MCF 10A (cell line): ENCODE measurements around the gene AUTS2. TPM values are rescaled to one million over a fixed set of nuclear protein-coding genes. Genes with fewer than 3 reads are reported as not detected.

Source experiments
- BruUV-seq: library from RNA; stranded (reverse); fragments of 400-500 nt; replicated peaks from 2 replicates; lab custom pipeline; 2021; lab: Mats Ljungman, UMichigan
- CTCF ChIA-PET: fragments of 300-600 bp; sonication (Branson Sonifier 250); formaldehyde crosslinking; extraction: SDS; loops from one replicate; lab custom pipeline; 2021; ENCODE audit warnings: antibody characterized with exemption, inconsistent platforms; lab: Yijun Ruan, JAX
- POLR2A ChIA-PET: fragments of 300-600, 350-650 bp; sonication (Branson Sonifier 250); formaldehyde crosslinking; extraction: SDS; loops from one replicate; lab custom pipeline; 2020; ENCODE audit warnings: antibody characterized with exemption, inconsistent platforms; lab: Yijun Ruan, JAX
- DNase-seq: peaks from one replicate; pipeline ENCODE4 v3.0.0-alpha.2; 2018; ENCODE audit not compliant: unreplicated experiment
- H3K27ac Mint-ChIP-seq: one replicate; pipeline ENCODE4 v1.8.0; 2022; ENCODE audit warnings: mild to moderate bottlenecking, low read depth, mixed read lengths; ENCODE audit not compliant: unreplicated experiment
- H3K27me3 Mint-ChIP-seq: one replicate; pipeline ENCODE4 v1.8.0; 2022; ENCODE audit warnings: mixed read lengths; ENCODE audit not compliant: insufficient read depth, unreplicated experiment
- H3K36me3 Mint-ChIP-seq: one replicate; pipeline ENCODE4 v1.8.0; 2022; ENCODE audit warnings: mild to moderate bottlenecking, moderate library complexity, mixed read lengths; ENCODE audit not compliant: insufficient read depth, unreplicated experiment
- H3K4me1 Mint-ChIP-seq: one replicate; pipeline ENCODE4 v1.8.0; 2022; ENCODE audit warnings: mixed read lengths; ENCODE audit not compliant: insufficient read depth, unreplicated experiment
- H3K4me3 Mint-ChIP-seq: one replicate; pipeline ENCODE4 v1.8.0; 2022; ENCODE audit warnings: mild to moderate bottlenecking, moderate library complexity, mixed read lengths; ENCODE audit not compliant: unreplicated experiment
- H3K9me3 Mint-ChIP-seq: one replicate; pipeline ENCODE4 v1.8.0; 2022; ENCODE audit warnings: mixed read lengths; ENCODE audit not compliant: unreplicated experiment
- CTCF ChIP-seq: fragments of 200-600 bp; IDR thresholded peaks from one replicate; pipeline ENCODE4 v1.8.0; 2022; ENCODE audit warnings: antibody characterized with exemption, mild to moderate bottlenecking; ENCODE audit not compliant: unreplicated experiment
- intact Hi-C: fragments of 100-400 bp; cut with micrococcal nuclease; formaldehyde crosslinking; loops from 2 replicates; pipeline ENCODE4 v1.14.1; 2022
- total RNA-seq: library from RNA; stranded (reverse); gene quantifications from 2 replicates; pipeline ENCODE4 v1.2.3, GENCODE V29; 2022

AUTS2 gene
- total RNA-seq, 1 experiment from 2014 or later = 1.3 TPM

GRCh38 chr7:70608229-70608628 is 1010.0 kb downstream of the AUTS2 start:
- intact Hi-C loops = no loop called here
- CTCF ChIA-PET = no interaction called here
- H3K36me3 Mint-ChIP-seq = peaks cover 3% of the 10 kb centered on the region
- TF ChIP-seq CTCF = no peak
- no peak overlapping the region for H3K4me3 Mint-ChIP-seq
- H3K27me3 Mint-ChIP-seq = no peaks in the 10 kb centered on the region
- no peak for DNase-seq
- no peak overlapping the region for H3K27ac Mint-ChIP-seq
- H3K4me1 Mint-ChIP-seq = no peaks in the 10 kb centered on the region
- BruUV-seq = no TSS peak
- H3K9me3 Mint-ChIP-seq = no peaks in the 10 kb centered on the region
- POLR2A ChIA-PET = no interaction called here

- H3K4me3 Mint-ChIP-seq = no peak overlapping the region
- BruUV-seq = no TSS peak
- intact Hi-C loops = no loop called here
- no peak for TF ChIP-seq CTCF
- H3K36me3 Mint-ChIP-seq = peaks cover 11% of the 10 kb centered on the region
- no peak overlapping the region for H3K27ac Mint-ChIP-seq
- POLR2A ChIA-PET = no interaction called here
- CTCF ChIA-PET = interaction anchor here (0.7 kb wide), 1 partner anchor 71 kb away, joined by 4 read pairs; no protein-coding TSS in a partner anchor
- no peaks in the 10 kb centered on the region for H3K4me1 Mint-ChIP-seq
- no peaks in the 10 kb centered on the region for H3K27me3 Mint-ChIP-seq
- no peaks in the 10 kb centered on the region for H3K9me3 Mint-ChIP-seq
- no peak for DNase-seq
Observed at GRCh38 chr7:70612811-70613210, 1014.5 kb downstream of the AUTS2 start.

GRCh38 chr7:70614237-70615045 is 1016.2 kb downstream of the AUTS2 start:
- H3K27ac Mint-ChIP-seq = no peak overlapping the region
- CTCF ChIA-PET = interaction anchor here (0.5 kb wide), 1 partner anchor 1259 kb away, joined by 3 read pairs; no protein-coding TSS in a partner anchor

More at GRCh38 chr7:70614237-70615045, 1016.2 kb downstream of the AUTS2 start:
- H3K4me3 Mint-ChIP-seq = no peak overlapping the region
- no peaks in the 10 kb centered on the region for H3K9me3 Mint-ChIP-seq
- peak; percentile 0 for DNase-seq
- no TSS peak for BruUV-seq
- POLR2A ChIA-PET = no interaction called here
- H3K27me3 Mint-ChIP-seq = no peaks in the 10 kb centered on the region
- TF ChIP-seq CTCF = no peak
- H3K4me1 Mint-ChIP-seq = no peaks in the 10 kb centered on the region
- intact Hi-C loops = no loop called here
- H3K36me3 Mint-ChIP-seq = peaks cover 11% of the 10 kb centered on the region
